ENCODE measurements around the gene HK1. TPM values are rescaled to one million over a fixed set of nuclear protein-coding genes. Genes with fewer than 3 reads are reported as not detected.

HK1 gene
- total RNA-seq, 1 donor from 2014 or later: 106 TPM

DNA sequence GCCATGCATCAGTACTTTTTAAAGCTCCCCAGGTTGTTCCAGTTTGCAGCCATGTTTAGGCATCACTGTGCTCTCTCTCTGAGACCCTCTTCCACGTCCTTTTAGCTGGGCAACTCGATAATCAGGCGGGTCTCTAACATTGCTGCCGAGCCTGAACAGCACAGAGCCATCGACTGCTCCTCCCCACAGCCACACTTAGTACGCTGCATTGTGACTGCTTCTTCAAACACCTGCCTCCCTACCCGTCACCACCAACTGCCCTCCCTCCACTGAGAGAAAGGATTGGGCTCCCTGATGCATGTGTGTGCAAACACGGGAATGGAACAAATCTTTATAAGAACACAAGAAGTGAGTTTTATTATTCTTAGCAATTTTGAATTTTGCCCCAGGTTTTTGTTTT, 149.9 kb downstream of the HK1 start:
- no peak for DNase-seq (ENCODE audit: extremely low spot score in 2 of 2)
- Histone ChIP-seq H3K9me3 (no peaks in the 10 kb centered on the region), H3K4me1 (no peaks in the 10 kb centered on the region), H3K27ac (no peak overlapping the region), H3K36me3 (no peaks in the 10 kb centered on the region), H3K27me3 (no peaks in the 10 kb centered on the region), H3K4me3 (no peak overlapping the region)
- TF ChIP-seq POLR2AphosphoS5 (IDR thresholded peaks at IDR 0.05; ENCODE audit: insufficient read depth in 1 of 2, low read depth in 1 of 2): no peak
- TF ChIP-seq, protein P1, sequence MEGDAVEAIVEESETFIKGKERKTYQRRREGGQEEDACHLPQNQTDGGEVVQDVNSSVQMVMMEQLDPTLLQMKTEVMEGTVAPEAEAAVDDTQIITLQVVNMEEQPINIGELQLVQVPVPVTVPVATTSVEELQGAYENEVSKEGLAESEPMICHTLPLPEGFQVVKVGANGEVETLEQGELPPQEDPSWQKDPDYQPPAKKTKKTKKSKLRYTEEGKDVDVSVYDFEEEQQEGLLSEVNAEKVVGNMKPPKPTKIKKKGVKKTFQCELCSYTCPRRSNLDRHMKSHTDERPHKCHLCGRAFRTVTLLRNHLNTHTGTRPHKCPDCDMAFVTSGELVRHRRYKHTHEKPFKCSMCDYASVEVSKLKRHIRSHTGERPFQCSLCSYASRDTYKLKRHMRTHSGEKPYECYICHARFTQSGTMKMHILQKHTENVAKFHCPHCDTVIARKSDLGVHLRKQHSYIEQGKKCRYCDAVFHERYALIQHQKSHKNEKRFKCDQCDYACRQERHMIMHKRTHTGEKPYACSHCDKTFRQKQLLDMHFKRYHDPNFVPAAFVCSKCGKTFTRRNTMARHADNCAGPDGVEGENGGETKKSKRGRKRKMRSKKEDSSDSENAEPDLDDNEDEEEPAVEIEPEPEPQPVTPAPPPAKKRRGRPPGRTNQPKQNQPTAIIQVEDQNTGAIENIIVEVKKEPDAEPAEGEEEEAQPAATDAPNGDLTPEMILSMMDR (IDR thresholded peaks at IDR 0.05): no peak
- TF ChIP-seq POLR2A (IDR thresholded peaks at IDR 0.05): no peak
- intact Hi-C loops (cut with DNase I): loop anchor here (1.0 to 10.0 kb wide), 2 partner anchors 78 to 207 kb away; partner anchors contain the start of gene FAM241B

DNA sequence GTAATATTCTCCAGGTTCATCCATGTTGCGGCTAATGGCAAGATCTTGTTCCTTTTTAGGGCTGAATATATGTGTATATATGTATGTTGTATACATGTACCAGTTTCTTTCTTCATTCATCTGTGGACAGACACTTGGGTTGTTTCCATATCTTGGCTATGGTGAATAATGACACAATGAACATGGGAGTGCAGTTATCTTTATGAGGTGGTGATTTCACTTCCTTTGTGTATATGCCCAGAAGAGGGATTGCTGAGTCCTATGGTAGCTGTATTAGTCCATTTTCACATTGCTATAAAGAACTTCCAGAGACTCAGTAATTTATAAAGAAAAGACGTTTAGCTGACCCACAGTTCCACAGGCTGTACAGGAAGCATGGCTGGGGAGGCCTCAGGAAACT, 155.9 kb downstream of the HK1 start:
- Histone ChIP-seq H3K27ac (no peak overlapping the region), H3K9me3 (no peaks in the 10 kb centered on the region), H3K4me1 (peaks cover 14% of the 10 kb centered on the region), H3K36me3 (no peaks in the 10 kb centered on the region), H3K4me3 (no peak overlapping the region), H3K27me3 (no peaks in the 10 kb centered on the region)
- DNase-seq (ENCODE audit: extremely low spot score in 2 of 2): no peak
- TF ChIP-seq, protein P1 (IDR thresholded peaks at IDR 0.05): no peak
- TF ChIP-seq POLR2AphosphoS5 (IDR thresholded peaks at IDR 0.05; ENCODE audit: insufficient read depth in 1 of 2, low read depth in 1 of 2) (no peak), POLR2A (IDR thresholded peaks at IDR 0.05) (no peak)
- intact Hi-C loops (cut with DNase I): no loop called here

DNA sequence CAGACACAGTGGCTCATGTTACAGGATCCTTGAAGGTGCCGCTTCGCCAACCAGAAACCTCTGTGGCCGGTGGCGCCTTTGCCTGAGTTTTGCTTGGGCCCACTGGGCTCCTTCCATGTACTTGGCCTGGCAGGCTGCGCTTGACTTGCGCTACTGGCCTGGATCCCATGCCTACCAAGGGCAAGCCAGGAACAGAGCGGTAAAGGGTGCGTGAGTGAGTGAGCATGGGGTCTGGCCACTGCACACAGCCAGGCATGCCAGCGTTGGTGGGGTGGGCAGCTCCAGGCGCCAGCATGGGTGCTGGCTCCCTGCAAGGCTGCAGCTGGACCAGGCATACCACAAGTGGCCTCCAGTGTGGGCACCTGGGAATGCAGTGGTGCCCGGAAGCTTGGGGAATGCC, 156.6 kb downstream of the HK1 start:
- Histone ChIP-seq H3K9me3 (no peaks in the 10 kb centered on the region), H3K4me1 (peaks cover 22% of the 10 kb centered on the region), H3K27me3 (no peaks in the 10 kb centered on the region), H3K4me3 (no peak overlapping the region), H3K27ac (no peak overlapping the region), H3K36me3 (no peaks in the 10 kb centered on the region)
- intact Hi-C loops (cut with DNase I): no loop called here
- TF ChIP-seq, protein P1 (IDR thresholded peaks at IDR 0.05): no peak
- TF ChIP-seq POLR2A (IDR thresholded peaks at IDR 0.05) (no peak), POLR2AphosphoS5 (IDR thresholded peaks at IDR 0.05; ENCODE audit: insufficient read depth in 1 of 2, low read depth in 1 of 2) (no peak)
- no peak for DNase-seq (ENCODE audit: extremely low spot score in 2 of 2)

DNA sequence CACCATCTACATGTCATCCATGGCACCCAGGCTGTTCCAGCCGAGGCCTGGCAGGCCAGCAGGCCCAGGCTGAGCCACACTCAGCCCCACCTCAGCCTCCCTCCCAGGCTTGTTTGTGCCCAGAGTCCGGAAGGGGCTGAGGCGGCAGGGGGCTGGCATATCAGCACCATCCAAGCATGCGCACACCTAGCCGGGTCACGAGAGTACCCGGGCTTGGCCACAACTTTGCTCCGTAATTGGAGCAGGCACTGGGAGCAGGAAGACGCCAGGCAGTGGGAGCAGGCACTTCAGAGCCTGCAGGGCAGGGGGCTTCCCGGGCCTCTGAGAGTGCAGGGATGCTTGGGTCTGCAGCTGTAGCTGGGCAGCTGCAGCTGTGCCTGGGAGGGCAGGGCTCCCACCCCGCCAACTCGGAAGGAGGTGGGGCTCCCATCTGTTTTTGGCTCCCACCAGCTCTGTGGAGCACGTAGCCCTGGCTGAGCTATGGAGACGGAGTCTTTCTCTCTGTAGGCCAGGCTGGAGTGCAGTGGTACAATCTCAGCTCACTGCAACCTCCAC, 157.7 kb downstream of the HK1 start:
- Histone ChIP-seq H3K27me3 (no peaks in the 10 kb centered on the region), H3K27ac (no peak overlapping the region), H3K4me1 (peaks cover 22% of the 10 kb centered on the region), H3K36me3 (no peaks in the 10 kb centered on the region), H3K4me3 (no peak overlapping the region), H3K9me3 (no peaks in the 10 kb centered on the region)
- DNase-seq (ENCODE audit: extremely low spot score in 2 of 2): no peak
- intact Hi-C loops (cut with DNase I): no loop called here
- TF ChIP-seq, protein P1 (IDR thresholded peaks at IDR 0.05): no peak
- TF ChIP-seq POLR2AphosphoS5 (IDR thresholded peaks at IDR 0.05; ENCODE audit: insufficient read depth in 1 of 2, low read depth in 1 of 2): no peak
- no peak for TF ChIP-seq POLR2A (IDR thresholded peaks at IDR 0.05)
